ENCODE data around the gene SPRR2F.

GRCh38 chr1:153122831-153123421 is 9.6 kb upstream of the SPRR2F start:
- no peak for TF ChIP-seq HDGF (IDR thresholded peaks at IDR 0.05)
- TF ChIP-seq PML (IDR thresholded peaks at IDR 0.05; ENCODE audit: low read length), result no peak
- TF ChIP-seq MYC (IDR thresholded peaks at IDR 0.05; ENCODE audit: low read depth, low read length), result no peak
- no peak for TF ChIP-seq MYC (CRISPR knock-in tag; IDR thresholded peaks at IDR 0.05; ENCODE audit: borderline replicate concordance, low read depth)
- no peak for TF ChIP-seq RBBP5 (IDR thresholded peaks at IDR 0.05; ENCODE audit: borderline replicate concordance, insufficient read depth, low read length, poor library complexity, severe bottlenecking)
- TF ChIP-seq SIX5 (IDR thresholded peaks at IDR 0.05; ENCODE audit: borderline replicate concordance in 1 of 2, insufficient read depth in 1 of 2, low read depth in 1 of 2, low read length in 2 of 2), result no peak
- no peak for TF ChIP-seq CTCF (IDR thresholded peaks at IDR 0.05 in 2 of 3, conservative IDR thresholded peaks at IDR 0.05 in 1 of 3; ENCODE audit: insufficient read depth in 2 of 3, low read depth in 1 of 3, low read length in 3 of 3)
- TF ChIP-seq HCFC1 (IDR thresholded peaks at IDR 0.05; ENCODE audit: low read depth, low read length), result no peak
- TF ChIP-seq SIN3A (IDR thresholded peaks at IDR 0.05; ENCODE audit: borderline replicate concordance in 2 of 2, control insufficient read depth in 1 of 2, low read depth in 2 of 2, low read length in 2 of 2), result no peak
- TF ChIP-seq SRSF1 (IDR thresholded peaks at IDR 0.05; ENCODE audit: low read depth, low read length), result no peak

Measured in K562 (cell line).